Vagina (tissue), 2 donors: ENCODE results near the gene CITED4. TPM values are rescaled to one million over a fixed set of nuclear protein-coding genes. Genes with fewer than 3 reads are reported as not detected.

Source experiments
- DNase-seq, 2 donors: peaks; one replicate each; pipeline ENCODE4 v3.0.0-alpha.2; 2017; ENCODE audit errors: extremely low spot score in 2 of 2
- H3K27ac ChIP-seq: fragments of 200-600 bp; sonication (generic); one replicate; pipeline ENCODE4 v1.5.1; 2019
- H3K27me3 ChIP-seq: fragments of 200-600 bp; sonication (generic); one replicate; pipeline ENCODE4 v1.5.1; 2019
- H3K36me3 ChIP-seq, 2 donors: fragments of 200-600 bp; sonication (generic); one replicate each; pipeline ENCODE4 v1.5.1; 2017 to 2019
- H3K4me1 ChIP-seq: fragments of 200-600 bp; sonication (generic); one replicate; pipeline ENCODE4 v1.5.1; 2019
- H3K4me3 ChIP-seq, 2 donors: fragments of 200-600 bp; sonication (generic); 1 replicate in 1 of 2; 2 replicates in 1 of 2; pipeline ENCODE4 v1.5.1; 2016 to 2019
- H3K9me3 ChIP-seq: fragments of 200-600 bp; sonication (generic); one replicate; pipeline ENCODE4 v1.5.1; 2019
- CTCF ChIP-seq, 3 experiments: fragments of 450-650 bp in 2 of 3; fragments of 200-600 bp in 1 of 3; sonication (generic) in 1 of 3; IDR thresholded peaks; one replicate each; pipeline ENCODE4 v1.5.1; 2017 to 2019; ENCODE audit warnings: antibody characterized with exemption in 3 of 3, mild to moderate bottlenecking in 2 of 3, moderate library complexity in 2 of 3
- POLR2A ChIP-seq, 2 donors: fragments of 450-650 bp; IDR thresholded peaks; one replicate each; pipeline ENCODE4 v1.6.1; 2017; ENCODE audit warnings: antibody characterized with exemption in 2 of 2, mild to moderate bottlenecking in 2 of 2, moderate library complexity in 2 of 2
- POLR2AphosphoS5 ChIP-seq, 2 donors: sonication (generic); formaldehyde crosslinking; IDR thresholded peaks; one replicate each; pipeline ENCODE4 v1.9.0; 2017; ENCODE audit warnings: antibody characterized with exemption in 2 of 2, mild to moderate bottlenecking in 2 of 2, low read depth in 1 of 2; ENCODE audit not compliant: insufficient read depth in 1 of 2
- intact Hi-C: fragments of 100-400 bp; cut with DNase I; formaldehyde crosslinking; loops from one replicate; pipeline ENCODE4 v1.15.1; 2023
- total RNA-seq: library from RNA; depleted of rRNA; stranded (reverse); fragments of >200 nt; gene quantifications from one replicate; pipeline ENCODE4 v1.2.3, GENCODE V29; 2016

The CITED4 gene
- 16.5 TPM for total RNA-seq

DNA sequence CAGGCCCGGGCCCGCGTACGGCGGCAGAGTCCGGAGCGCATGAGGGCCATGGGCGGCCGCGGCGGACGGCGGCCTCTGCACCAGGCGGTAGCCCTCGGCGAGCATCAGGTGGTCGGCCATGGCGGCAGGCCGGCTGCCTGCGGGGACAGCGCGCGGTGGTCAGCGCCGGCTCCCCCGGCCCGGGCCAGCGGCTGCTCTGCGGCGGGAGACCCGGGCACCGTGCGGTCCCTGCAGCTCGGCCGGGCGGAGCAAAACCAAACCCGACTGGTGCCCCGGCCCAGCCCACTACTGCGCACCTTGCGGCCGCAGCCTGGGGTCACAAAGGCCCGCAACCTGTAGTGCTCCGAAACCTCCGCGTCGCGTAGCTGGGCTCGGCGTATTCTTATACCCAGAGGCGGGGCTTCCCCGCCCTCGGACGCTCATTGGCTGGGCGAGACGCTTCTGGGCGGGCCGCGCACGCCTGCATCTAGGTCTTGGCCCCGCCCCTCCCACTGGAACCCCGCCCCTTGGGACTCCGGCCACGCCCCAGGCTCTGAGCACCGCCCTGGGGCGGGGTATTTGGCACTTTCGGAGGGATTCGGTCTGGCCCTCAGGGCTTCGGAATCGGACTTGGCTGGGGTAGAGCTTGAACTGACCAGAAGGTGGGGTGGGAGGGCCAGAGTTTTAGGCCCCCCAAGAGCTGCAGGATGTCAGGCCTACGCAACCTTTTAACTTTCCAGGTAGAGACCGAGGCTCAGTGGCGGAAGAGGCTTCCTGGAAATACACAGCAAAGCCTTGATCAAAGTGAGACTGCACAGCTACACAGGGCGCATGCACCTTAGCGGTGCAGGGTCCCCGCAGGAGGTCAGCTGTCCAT, at the start of gene CITED4:
Gene CITED4, minus strand, starts transcription at position 356 of the 856 bp plus-strand sequence. Its CDS starts 236 bp downstream, at position 120.
- TF ChIP-seq CTCF (IDR thresholded peaks at IDR 0.05) (no peak), POLR2AphosphoS5 (IDR thresholded peaks at IDR 0.05; ENCODE audit: insufficient read depth in 1 of 2, low read depth in 1 of 2) (peak; percentile 67 to 88), POLR2A (IDR thresholded peaks at IDR 0.05) (peak; percentile 85 to 86)
- intact Hi-C loops, result loop anchor here (5.0 kb wide), 1 partner anchor 85 kb away; no protein-coding TSS in a partner anchor
- DNase-seq, result peak in 1 of 2 donors; percentile 96
- no peaks in the 10 kb centered on the region for H3K9me3 ChIP-seq
- peaks cover 22% of the 10 kb centered on the region for H3K4me1 ChIP-seq
- H3K4me3 ChIP-seq, result peak within 1 kb of the TSS; percentile 71 to 97
- no peaks in the 10 kb centered on the region for H3K36me3 ChIP-seq
- H3K27ac ChIP-seq, result peak within 1 kb of the TSS; percentile 78
- no peaks in the 10 kb centered on the region for H3K27me3 ChIP-seq

- Histone ChIP-seq H3K27ac (no peak overlapping the region), H3K27me3 (no peaks in the 10 kb centered on the region), H3K4me1 (no peaks in the 10 kb centered on the region), H3K4me3 (no peak overlapping the region), H3K36me3 (no peaks in the 10 kb centered on the region), H3K9me3 (no peaks in the 10 kb centered on the region)
- no peak for TF ChIP-seq CTCF (IDR thresholded peaks at IDR 0.05)
- TF ChIP-seq POLR2AphosphoS5 (IDR thresholded peaks at IDR 0.05; ENCODE audit: insufficient read depth in 1 of 2, low read depth in 1 of 2), result no peak
- TF ChIP-seq POLR2A (IDR thresholded peaks at IDR 0.05), result no peak
- DNase-seq, result no peak
- intact Hi-C loops, result no loop called here
Observed at GRCh38 chr1:40911105-40911504, 48.9 kb upstream of the CITED4 start.

DNA sequence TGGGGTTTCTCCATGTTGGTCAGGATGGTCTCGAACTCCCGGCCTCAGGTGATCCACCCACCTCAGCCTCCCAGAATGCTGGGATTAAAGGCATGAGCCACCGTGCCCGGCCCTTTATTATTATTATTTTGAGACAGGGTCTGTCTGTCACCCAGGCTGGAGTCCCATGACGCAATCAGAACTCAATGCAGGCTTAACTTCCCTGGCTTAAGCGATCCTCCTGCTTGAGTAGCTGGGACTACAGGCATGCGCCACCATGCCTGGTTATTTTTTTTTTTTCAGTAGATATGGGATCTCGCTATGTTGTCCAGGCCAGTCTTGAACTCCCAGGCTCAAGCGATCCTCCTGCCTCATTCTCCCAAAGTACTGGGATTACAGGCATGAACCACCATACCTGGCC, 47.1 kb upstream of the CITED4 start:
- Histone ChIP-seq H3K36me3 (no peaks in the 10 kb centered on the region), H3K4me1 (no peaks in the 10 kb centered on the region), H3K4me3 (no peak overlapping the region), H3K9me3 (no peaks in the 10 kb centered on the region), H3K27me3 (no peaks in the 10 kb centered on the region), H3K27ac (no peak overlapping the region)
- TF ChIP-seq CTCF (IDR thresholded peaks at IDR 0.05) (no peak), POLR2A (IDR thresholded peaks at IDR 0.05) (no peak), POLR2AphosphoS5 (IDR thresholded peaks at IDR 0.05; ENCODE audit: insufficient read depth in 1 of 2, low read depth in 1 of 2) (no peak)
- DNase-seq, result no peak
- intact Hi-C loops, result no loop called here

- H3K27me3 ChIP-seq, result no peaks in the 10 kb centered on the region
- no peaks in the 10 kb centered on the region for H3K9me3 ChIP-seq
- TF ChIP-seq POLR2AphosphoS5 (IDR thresholded peaks at IDR 0.05; ENCODE audit: insufficient read depth in 1 of 2, low read depth in 1 of 2) (no peak), CTCF (IDR thresholded peaks at IDR 0.05) (no peak), POLR2A (IDR thresholded peaks at IDR 0.05) (no peak)
- H3K4me3 ChIP-seq, result no peak overlapping the region
- DNase-seq, result no peak
- H3K27ac ChIP-seq, result no peak overlapping the region
- intact Hi-C loops, result no loop called here
- H3K4me1 ChIP-seq, result no peaks in the 10 kb centered on the region
- H3K36me3 ChIP-seq, result no peaks in the 10 kb centered on the region
Observed at GRCh38 chr1:40908350-40908749, 46.2 kb upstream of the CITED4 start.

DNA sequence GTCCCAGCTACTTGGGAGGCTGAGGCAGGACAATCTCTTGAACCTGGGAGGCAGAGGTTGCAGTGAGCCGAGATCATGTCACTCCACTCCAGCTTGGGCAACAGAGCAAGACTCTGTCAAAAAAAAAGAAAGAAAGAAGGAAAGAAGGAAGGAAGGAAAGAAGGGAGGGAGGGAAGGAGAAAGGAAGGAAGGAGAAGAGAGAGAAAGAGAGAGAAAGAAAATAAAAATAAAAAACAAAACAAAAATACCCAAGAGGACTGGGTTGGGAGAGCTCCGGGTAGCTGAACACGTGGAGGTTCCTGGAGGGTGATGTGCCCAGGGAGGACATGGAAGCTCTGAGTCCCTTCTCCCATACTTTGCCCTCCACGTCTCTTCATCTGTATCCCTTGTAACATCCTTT, 45.7 kb upstream of the CITED4 start:
- DNase-seq, result no peak
- intact Hi-C loops, result no loop called here
- no peaks in the 10 kb centered on the region for H3K4me1 ChIP-seq
- H3K27ac ChIP-seq, result no peak overlapping the region
- TF ChIP-seq CTCF (IDR thresholded peaks at IDR 0.05), result no peak
- TF ChIP-seq POLR2AphosphoS5 (IDR thresholded peaks at IDR 0.05; ENCODE audit: insufficient read depth in 1 of 2, low read depth in 1 of 2), result no peak
- no peak for TF ChIP-seq POLR2A (IDR thresholded peaks at IDR 0.05)
- H3K27me3 ChIP-seq, result no peaks in the 10 kb centered on the region
- no peaks in the 10 kb centered on the region for H3K9me3 ChIP-seq
- no peak overlapping the region for H3K4me3 ChIP-seq
- H3K36me3 ChIP-seq, result no peaks in the 10 kb centered on the region
